ENCODE results near the gene UVRAG. TPM values are rescaled to one million over a fixed set of nuclear protein-coding genes. Genes with fewer than 3 reads are reported as not detected.

Gene UVRAG
- total RNA-seq, 1 donor from 2014 or later: 34.0 TPM

DNA sequence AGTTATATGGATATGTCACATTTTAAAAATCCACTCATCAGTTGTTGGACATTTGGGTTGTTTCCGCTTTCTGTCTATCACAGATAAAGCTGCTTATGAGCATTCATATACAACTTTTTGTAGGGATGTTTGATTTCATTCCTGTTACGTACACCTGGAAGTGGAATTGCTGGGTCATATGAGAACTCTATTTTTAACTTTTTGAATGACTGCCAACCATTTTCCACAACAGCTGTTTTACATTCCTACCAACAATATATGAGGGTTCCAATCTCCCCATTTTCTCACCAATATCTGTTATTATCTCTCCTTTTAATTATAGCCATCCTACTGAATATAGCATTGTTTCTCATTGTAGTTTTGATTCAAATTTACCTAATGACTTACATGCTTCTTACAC, 172.0 kb downstream of the UVRAG start:
- H3K27ac Mint-ChIP-seq: no peak overlapping the region
- no peak overlapping the region for H3K4me3 ChIP-seq
- H3K9ac ChIP-seq: no peak overlapping the region
- H3K27me3 ChIP-seq: no peaks in the 10 kb centered on the region
- TF ChIP-seq EZH2phosphoT487 (IDR thresholded peaks at IDR 0.05) (no peak), EZH2 (IDR thresholded peaks at IDR 0.05) (no peak)
- TF ChIP-seq, protein P1, sequence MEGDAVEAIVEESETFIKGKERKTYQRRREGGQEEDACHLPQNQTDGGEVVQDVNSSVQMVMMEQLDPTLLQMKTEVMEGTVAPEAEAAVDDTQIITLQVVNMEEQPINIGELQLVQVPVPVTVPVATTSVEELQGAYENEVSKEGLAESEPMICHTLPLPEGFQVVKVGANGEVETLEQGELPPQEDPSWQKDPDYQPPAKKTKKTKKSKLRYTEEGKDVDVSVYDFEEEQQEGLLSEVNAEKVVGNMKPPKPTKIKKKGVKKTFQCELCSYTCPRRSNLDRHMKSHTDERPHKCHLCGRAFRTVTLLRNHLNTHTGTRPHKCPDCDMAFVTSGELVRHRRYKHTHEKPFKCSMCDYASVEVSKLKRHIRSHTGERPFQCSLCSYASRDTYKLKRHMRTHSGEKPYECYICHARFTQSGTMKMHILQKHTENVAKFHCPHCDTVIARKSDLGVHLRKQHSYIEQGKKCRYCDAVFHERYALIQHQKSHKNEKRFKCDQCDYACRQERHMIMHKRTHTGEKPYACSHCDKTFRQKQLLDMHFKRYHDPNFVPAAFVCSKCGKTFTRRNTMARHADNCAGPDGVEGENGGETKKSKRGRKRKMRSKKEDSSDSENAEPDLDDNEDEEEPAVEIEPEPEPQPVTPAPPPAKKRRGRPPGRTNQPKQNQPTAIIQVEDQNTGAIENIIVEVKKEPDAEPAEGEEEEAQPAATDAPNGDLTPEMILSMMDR (IDR thresholded peaks at IDR 0.05): no peak
- no peaks in the 10 kb centered on the region for H3K27me3 Mint-ChIP-seq (ENCODE audit: insufficient read depth, low read depth)
- no peaks in the 10 kb centered on the region for H3F3A ChIP-seq (ENCODE audit: low read depth)
- peaks cover 10% of the 10 kb centered on the region for H3K4me1 ChIP-seq
- H3K9me3 ChIP-seq (ENCODE audit: low read depth): no peaks in the 10 kb centered on the region
- DNase-seq (ENCODE audit: low spot score): no peak
- H3K4me3 Mint-ChIP-seq: no peak overlapping the region
- peaks cover 97% of the 10 kb centered on the region for H3K79me2 ChIP-seq (ENCODE audit: low read depth)
- no peaks in the 10 kb centered on the region for H3K9me3 Mint-ChIP-seq
- H3K36me3 ChIP-seq: peaks cover 25% of the 10 kb centered on the region
- H3K4me2 ChIP-seq: no peak overlapping the region
- H2AFZ ChIP-seq (replicated peaks): no peak overlapping the region
- no peak overlapping the region for H3K27ac ChIP-seq
- peaks cover 21% of the 10 kb centered on the region for H3K36me3 Mint-ChIP-seq
- no peaks in the 10 kb centered on the region for H3K4me1 Mint-ChIP-seq
- H4K20me1 ChIP-seq (ENCODE audit: low read depth): peaks cover 37% of the 10 kb centered on the region

DNA sequence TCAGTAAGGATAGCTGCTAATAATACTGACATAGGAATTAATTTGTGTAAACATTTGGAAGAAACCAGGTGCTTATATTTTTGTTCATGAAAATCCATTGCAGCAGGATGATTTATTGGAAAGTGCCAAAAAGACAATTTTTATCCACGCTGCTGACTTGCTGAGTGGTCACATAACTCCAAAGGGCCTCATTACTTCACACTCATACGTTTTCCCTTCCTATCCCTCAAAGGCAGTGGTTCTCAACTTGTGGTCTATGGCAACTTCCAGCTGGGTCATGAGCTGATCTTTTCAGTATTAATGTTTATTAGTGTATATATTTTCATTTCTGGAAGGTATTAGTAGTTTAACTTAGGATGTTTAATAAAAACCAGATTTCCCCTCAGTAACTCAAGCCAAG, 178.1 kb downstream of the UVRAG start:
- H3K4me1 ChIP-seq: no peaks in the 10 kb centered on the region
- no peaks in the 10 kb centered on the region for H3K27me3 ChIP-seq
- H3K79me2 ChIP-seq (ENCODE audit: low read depth): peaks cover 64% of the 10 kb centered on the region
- H3K9ac ChIP-seq: no peak overlapping the region
- no peaks in the 10 kb centered on the region for H3K36me3 ChIP-seq
- H3F3A ChIP-seq (ENCODE audit: low read depth): no peaks in the 10 kb centered on the region
- no peaks in the 10 kb centered on the region for H3K4me1 Mint-ChIP-seq
- H3K27me3 Mint-ChIP-seq (ENCODE audit: insufficient read depth, low read depth): no peaks in the 10 kb centered on the region
- no peak overlapping the region for H3K4me3 Mint-ChIP-seq
- DNase-seq (ENCODE audit: low spot score): no peak
- H3K27ac Mint-ChIP-seq: no peak overlapping the region
- H3K9me3 Mint-ChIP-seq: no peaks in the 10 kb centered on the region
- H3K27ac ChIP-seq: no peak overlapping the region
- H3K4me2 ChIP-seq: no peak overlapping the region
- no peak overlapping the region for H2AFZ ChIP-seq (replicated peaks)
- TF ChIP-seq, protein P1 (IDR thresholded peaks at IDR 0.05): no peak
- TF ChIP-seq EZH2phosphoT487 (IDR thresholded peaks at IDR 0.05): no peak
- no peak for TF ChIP-seq EZH2 (IDR thresholded peaks at IDR 0.05)
- no peaks in the 10 kb centered on the region for H3K9me3 ChIP-seq (ENCODE audit: low read depth)
- H3K36me3 Mint-ChIP-seq: peaks cover 8% of the 10 kb centered on the region
- H3K4me3 ChIP-seq: no peak overlapping the region
- peaks cover 34% of the 10 kb centered on the region for H4K20me1 ChIP-seq (ENCODE audit: low read depth)

- H3K27me3 ChIP-seq: no peaks in the 10 kb centered on the region
Observed at GRCh38 chr11:75994616-75995015, 179.6 kb downstream of the UVRAG start.

More at GRCh38 chr11:75994616-75995015, 179.6 kb downstream of the UVRAG start:
- peaks cover 4% of the 10 kb centered on the region for H3K9me3 Mint-ChIP-seq
- H3K4me2 ChIP-seq: no peak overlapping the region
- no peak overlapping the region for H2AFZ ChIP-seq (replicated peaks)
- TF ChIP-seq EZH2phosphoT487 (IDR thresholded peaks at IDR 0.05) (no peak), EZH2 (IDR thresholded peaks at IDR 0.05) (no peak)
- TF ChIP-seq, protein P1 (IDR thresholded peaks at IDR 0.05): no peak
- no peaks in the 10 kb centered on the region for H3K36me3 ChIP-seq
- no peak overlapping the region for H3K4me3 ChIP-seq
- H3K9ac ChIP-seq: no peak overlapping the region
- peaks cover 28% of the 10 kb centered on the region for H4K20me1 ChIP-seq (ENCODE audit: low read depth)
- H3K27ac ChIP-seq: no peak overlapping the region
- no peak overlapping the region for H3K27ac Mint-ChIP-seq
- H3K4me1 Mint-ChIP-seq: no peaks in the 10 kb centered on the region
- peaks cover 51% of the 10 kb centered on the region for H3K79me2 ChIP-seq (ENCODE audit: low read depth)
- no peaks in the 10 kb centered on the region for H3K27me3 Mint-ChIP-seq (ENCODE audit: insufficient read depth, low read depth)
- H3K9me3 ChIP-seq (ENCODE audit: low read depth): no peaks in the 10 kb centered on the region
- peaks cover 4% of the 10 kb centered on the region for H3K36me3 Mint-ChIP-seq
- H3K4me1 ChIP-seq: no peaks in the 10 kb centered on the region
- no peak overlapping the region for H3K4me3 Mint-ChIP-seq
- no peak for DNase-seq (ENCODE audit: low spot score)
- H3F3A ChIP-seq (ENCODE audit: low read depth): no peaks in the 10 kb centered on the region

All from neural progenitor cell (in vitro differentiated cells).